Fibroblast of lung (primary cell): ENCODE measurements around the gene LRRK2. TPM values are rescaled to one million over a fixed set of nuclear protein-coding genes. Genes with fewer than 3 reads are reported as not detected.

ENCODE experiments used
- DNase-seq, 2 donors: peaks; one replicate each; pipeline versions ENCODE4 v3.0.0 to v3.0.0-alpha.2; 2010; ENCODE audit warnings: low read depth in 2 of 2
- H2AFZ ChIP-seq: 2 replicates; pipeline ENCODE4 v1.5.1; 2012; ENCODE audit warnings: low read length, control low read depth, inconsistent platforms
- H3K27ac ChIP-seq: 2 replicates; pipeline ENCODE4 v1.5.1; 2011; ENCODE audit warnings: low read length, control low read depth; ENCODE audit not compliant: insufficient read depth
- H3K27me3 ChIP-seq: 2 replicates; pipeline ENCODE4 v1.5.1; 2011; ENCODE audit warnings: mild to moderate bottlenecking, low read length; ENCODE audit not compliant: control insufficient read depth, insufficient read depth
- H3K36me3 ChIP-seq: 2 replicates; pipeline ENCODE4 v1.5.1; 2011; ENCODE audit warnings: low read length; ENCODE audit not compliant: control insufficient read depth, insufficient read depth
- H3K4me1 ChIP-seq: 2 replicates; pipeline ENCODE4 v1.5.1; 2011; ENCODE audit warnings: low read length; ENCODE audit not compliant: control insufficient read depth, insufficient read depth; ENCODE audit errors: extremely low read depth
- H3K4me2 ChIP-seq: 2 replicates; pipeline ENCODE4 v1.5.1; 2011; ENCODE audit warnings: low read length, control low read depth; ENCODE audit not compliant: insufficient read depth; ENCODE audit errors: extremely low read depth
- H3K4me3 ChIP-seq, 4 experiments: fragments of 200-600 bp in 1 of 4; sonication (generic) in 1 of 4; replicated peaks in 1 of 4; 2 replicates each; pipeline ENCODE4 v1.5.1; 2011 to 2016; ENCODE audit warnings: low read length in 4 of 4, low read depth in 3 of 4, mild to moderate bottlenecking in 3 of 4, control low read depth in 2 of 4, inconsistent platforms in 1 of 4, mixed read lengths in 1 of 4; ENCODE audit not compliant: insufficient read depth in 1 of 4; ENCODE audit errors: control extremely low read depth in 1 of 4
- H3K79me2 ChIP-seq: 2 replicates; pipeline ENCODE4 v1.5.1; 2012; ENCODE audit warnings: mild to moderate bottlenecking, low read length, inconsistent platforms; ENCODE audit not compliant: control insufficient read depth, insufficient read depth
- H3K9ac ChIP-seq: 2 replicates; pipeline ENCODE4 v1.5.1; 2011; ENCODE audit warnings: mild to moderate bottlenecking, low read length, control low read depth; ENCODE audit not compliant: insufficient read depth
- H3K9me3 ChIP-seq: 2 replicates; pipeline ENCODE4 v1.5.1; 2012; ENCODE audit warnings: low read depth, low read length; ENCODE audit not compliant: control insufficient read depth, insufficient read depth
- H4K20me1 ChIP-seq: 2 replicates; pipeline ENCODE4 v1.5.1; 2011; ENCODE audit warnings: low read length; ENCODE audit not compliant: control insufficient read depth, insufficient read depth; ENCODE audit errors: extremely low read depth
- EZH2 ChIP-seq: IDR thresholded peaks from 2 replicates; pipeline ENCODE4 v1.5.1; 2012; ENCODE audit warnings: low read length, control low read depth, mild to moderate bottlenecking; ENCODE audit errors: missing control alignments
- polyA plus RNA-seq, 2 donors: library from polyadenylated mRNA; depleted of rRNA in 1 of 2; stranded (reverse) in 1 of 2; unstranded in 1 of 2; fragments of >200 nt; gene quantifications; 2 replicates each; pipeline ENCODE4 v1.2.1, GENCODE V29; 2011 to 2012; ENCODE audit warnings: missing spikeins in 1 of 2
- total RNA-seq: library from RNA; depleted of rRNA; stranded (reverse); fragments of >200 nt; gene quantifications from 2 replicates; pipeline ENCODE4 v1.2.1, GENCODE V29; 2014
- TF ChIP-seq, protein P1 (sequence below), 2 donors: IDR thresholded peaks in 1 of 2; conservative IDR thresholded peaks in 1 of 2; 1 replicate in 1 of 2; 2 replicates in 1 of 2; pipeline ENCODE4 v1.5.1; 2011 to 2012; ENCODE audit warnings: low read length in 2 of 2, control low read depth in 1 of 2, inconsistent platforms in 1 of 2, low read depth in 1 of 2, mild to moderate bottlenecking in 1 of 2

Gene LRRK2
- total and polyA plus RNA-seq, 2 donors (not counting 1 experiment from before 2014, with no cell fraction given) = 2.2 to 14.0 TPM

DNA sequence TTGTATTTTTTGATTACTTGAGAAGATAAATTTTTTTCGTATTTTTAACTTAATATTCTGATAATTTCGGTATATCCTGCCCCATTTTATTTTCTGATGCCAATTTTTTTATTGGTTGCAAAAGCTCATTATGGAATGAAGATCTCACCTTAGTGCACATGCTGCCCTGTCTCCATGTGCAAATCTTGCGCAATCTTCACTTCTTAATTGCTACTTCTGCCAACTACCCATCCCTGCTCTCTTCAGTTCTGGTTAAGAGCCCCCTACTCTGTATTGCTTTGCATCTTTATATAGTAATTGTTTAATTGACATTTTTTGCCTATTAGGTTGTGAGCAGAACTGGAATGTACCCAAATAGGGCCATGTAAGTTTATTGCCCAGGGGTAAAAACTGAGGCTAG lies 20.5 kb upstream of the LRRK2 start:
- DNase-seq = no peak
- H3K9me3 ChIP-seq = no peaks in the 10 kb centered on the region
- H2AFZ ChIP-seq = no peak overlapping the region
- no peak overlapping the region for H3K9ac ChIP-seq
- H3K27ac ChIP-seq = no peak overlapping the region
- no peak overlapping the region for H3K4me3 ChIP-seq
- H4K20me1 ChIP-seq = no peaks in the 10 kb centered on the region
- TF ChIP-seq EZH2 = no peak
- TF ChIP-seq, protein P1, sequence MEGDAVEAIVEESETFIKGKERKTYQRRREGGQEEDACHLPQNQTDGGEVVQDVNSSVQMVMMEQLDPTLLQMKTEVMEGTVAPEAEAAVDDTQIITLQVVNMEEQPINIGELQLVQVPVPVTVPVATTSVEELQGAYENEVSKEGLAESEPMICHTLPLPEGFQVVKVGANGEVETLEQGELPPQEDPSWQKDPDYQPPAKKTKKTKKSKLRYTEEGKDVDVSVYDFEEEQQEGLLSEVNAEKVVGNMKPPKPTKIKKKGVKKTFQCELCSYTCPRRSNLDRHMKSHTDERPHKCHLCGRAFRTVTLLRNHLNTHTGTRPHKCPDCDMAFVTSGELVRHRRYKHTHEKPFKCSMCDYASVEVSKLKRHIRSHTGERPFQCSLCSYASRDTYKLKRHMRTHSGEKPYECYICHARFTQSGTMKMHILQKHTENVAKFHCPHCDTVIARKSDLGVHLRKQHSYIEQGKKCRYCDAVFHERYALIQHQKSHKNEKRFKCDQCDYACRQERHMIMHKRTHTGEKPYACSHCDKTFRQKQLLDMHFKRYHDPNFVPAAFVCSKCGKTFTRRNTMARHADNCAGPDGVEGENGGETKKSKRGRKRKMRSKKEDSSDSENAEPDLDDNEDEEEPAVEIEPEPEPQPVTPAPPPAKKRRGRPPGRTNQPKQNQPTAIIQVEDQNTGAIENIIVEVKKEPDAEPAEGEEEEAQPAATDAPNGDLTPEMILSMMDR (conservative IDR thresholded peaks at IDR 0.05 in 1 of 2, IDR thresholded peaks at IDR 0.05 in 1 of 2; ENCODE audit: low read depth in 1 of 2, low read length in 2 of 2) = no peak
- H3K79me2 ChIP-seq = no peaks in the 10 kb centered on the region
- H3K27me3 ChIP-seq = no peaks in the 10 kb centered on the region
- no peaks in the 10 kb centered on the region for H3K4me1 ChIP-seq
- H3K4me2 ChIP-seq = no peak overlapping the region
- H3K36me3 ChIP-seq = no peaks in the 10 kb centered on the region

GRCh38 chr12:40207551-40207950 lies 17.2 kb upstream of the LRRK2 start:
- Histone ChIP-seq H3K27ac (no peak overlapping the region), H3K4me2 (no peak overlapping the region), H3K4me3 (no peak overlapping the region), H2AFZ (no peak overlapping the region), H3K79me2 (no peaks in the 10 kb centered on the region), H4K20me1 (no peaks in the 10 kb centered on the region), H3K36me3 (no peaks in the 10 kb centered on the region), H3K27me3 (no peaks in the 10 kb centered on the region), H3K9me3 (no peaks in the 10 kb centered on the region), H3K9ac (no peak overlapping the region), H3K4me1 (no peaks in the 10 kb centered on the region)
- TF ChIP-seq EZH2 = no peak
- TF ChIP-seq, protein P1 (conservative IDR thresholded peaks at IDR 0.05 in 1 of 2, IDR thresholded peaks at IDR 0.05 in 1 of 2; ENCODE audit: low read depth in 1 of 2, low read length in 2 of 2) = no peak
- DNase-seq = no peak

DNA sequence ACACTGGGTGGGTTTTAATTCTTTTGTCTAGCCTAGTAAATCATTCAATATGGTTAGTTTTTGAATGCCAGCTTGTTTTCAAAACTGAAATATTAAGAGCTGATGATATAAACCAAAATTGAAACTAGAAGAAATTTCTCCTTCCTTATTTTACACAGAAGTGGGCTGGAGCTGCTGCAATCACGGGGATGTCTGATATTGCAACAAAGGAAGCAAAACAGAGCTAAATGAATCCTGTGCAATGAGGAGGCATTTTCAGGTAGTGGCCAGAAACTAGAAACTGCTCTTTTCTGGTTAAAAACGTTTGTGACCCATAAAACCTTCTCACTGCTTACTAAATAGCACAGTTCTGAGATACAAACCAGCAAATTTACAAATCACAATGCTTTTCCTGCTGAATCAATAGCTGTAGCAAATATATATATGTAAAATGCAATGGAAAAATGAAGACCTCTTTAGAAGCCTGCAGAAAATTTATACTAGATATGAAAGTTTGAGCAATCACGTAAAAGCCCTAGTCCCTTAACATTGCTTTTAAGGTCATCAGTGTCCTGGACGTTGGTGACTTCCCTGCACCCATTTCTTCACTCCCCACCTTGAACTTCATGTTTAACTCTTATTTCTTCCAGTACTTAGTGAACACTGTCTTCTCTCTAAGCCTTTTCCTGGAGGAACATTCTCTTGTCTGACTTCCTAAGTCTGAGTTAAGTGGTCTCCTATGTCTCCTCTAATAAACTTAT lies 15.9 kb upstream of the LRRK2 start:
- Histone ChIP-seq H3K4me3 (no peak overlapping the region), H3K9ac (no peak overlapping the region), H3K4me1 (no peaks in the 10 kb centered on the region), H2AFZ (no peak overlapping the region), H3K27me3 (no peaks in the 10 kb centered on the region), H3K9me3 (no peaks in the 10 kb centered on the region), H3K79me2 (no peaks in the 10 kb centered on the region), H3K27ac (no peak overlapping the region), H3K4me2 (no peak overlapping the region), H4K20me1 (no peaks in the 10 kb centered on the region), H3K36me3 (no peaks in the 10 kb centered on the region)
- no peak for DNase-seq
- TF ChIP-seq, protein P1 (conservative IDR thresholded peaks at IDR 0.05 in 1 of 2, IDR thresholded peaks at IDR 0.05 in 1 of 2; ENCODE audit: low read depth in 1 of 2, low read length in 2 of 2) = no peak
